OCI-LY7 (cell line): ENCODE measurements around the gene DOK3. TPM values are rescaled to one million over a fixed set of nuclear protein-coding genes. Genes with fewer than 3 reads are reported as not detected.

Source experiments
- BruUV-seq: library from RNA; stranded (reverse); fragments of 400-500 nt; replicated peaks from 2 replicates; lab custom pipeline; 2021; lab: Mats Ljungman, UMichigan
- CTCF ChIA-PET: fragments of 300-600 bp; sonication (Branson Sonifier 250); formaldehyde crosslinking; loops from one replicate; lab custom pipeline; 2022; ENCODE audit warnings: antibody characterized with exemption; ENCODE audit not compliant: unreplicated experiment; lab: Charles Lee
- POLR2A ChIA-PET: fragments of 300-600 bp; sonication (Branson Sonifier 250); formaldehyde crosslinking; loops from one replicate; lab custom pipeline; 2022; ENCODE audit warnings: antibody characterized with exemption; lab: Charles Lee
- DNase-seq: peaks from one replicate; pipeline ENCODE4 v3.0.0-alpha.2; 2015; ENCODE audit warnings: low spot score
- H2AFZ ChIP-seq: fragments of 200-600 bp; sonication (generic), shearing (Covaris generic); 2 replicates; pipeline ENCODE4 v1.6.1; 2014; ENCODE audit warnings: mild to moderate bottlenecking, antibody characterized with exemption, low read length, moderate library complexity
- H3K27ac ChIP-seq: fragments of 200-600 bp; sonication (generic); 2 replicates; pipeline ENCODE4 v1.5.1; 2014; ENCODE audit warnings: mixed run types, low read depth, mild to moderate bottlenecking, moderate library complexity, low read length, inconsistent platforms; ENCODE audit not compliant: poor library complexity, severe bottlenecking
- H3K36me3 ChIP-seq: fragments of 200-600 bp; sonication (generic); 2 replicates; pipeline ENCODE4 v1.6.1; 2014; ENCODE audit warnings: mild to moderate bottlenecking, antibody characterized with exemption, low read length, moderate library complexity, mixed read lengths; ENCODE audit not compliant: insufficient read depth
- H3K4me1 ChIP-seq: fragments of 200-600 bp; sonication (generic); 2 replicates; pipeline ENCODE4 v1.5.1; 2014; ENCODE audit warnings: mild to moderate bottlenecking, low read length; ENCODE audit not compliant: insufficient read depth, poor library complexity, severe bottlenecking
- H3K4me2 ChIP-seq: fragments of 200-600 bp; sonication (generic); 2 replicates; pipeline ENCODE4 v1.6.1; 2014; ENCODE audit warnings: mild to moderate bottlenecking, low read length
- H3K4me3 ChIP-seq: fragments of 200-600 bp; sonication (generic); 2 replicates; pipeline ENCODE4 v1.5.1; 2014; ENCODE audit warnings: mild to moderate bottlenecking, low read depth, low read length; ENCODE audit not compliant: poor library complexity, severe bottlenecking
- H3K79me2 ChIP-seq: fragments of 200-600 bp; sonication (generic); 2 replicates; pipeline ENCODE4 v1.6.1; 2016; ENCODE audit warnings: low read depth, mild to moderate bottlenecking, low read length, moderate library complexity, mixed read lengths; ENCODE audit not compliant: insufficient read depth
- H3K9me2 ChIP-seq: fragments of 200-600 bp; sonication (generic); 2 replicates; pipeline ENCODE4 v1.6.1; 2016; ENCODE audit warnings: mild to moderate bottlenecking, low read length, mixed read lengths; ENCODE audit not compliant: insufficient read depth
- H3K9me3 ChIP-seq: fragments of 200-600 bp; sonication (generic); 2 replicates; pipeline ENCODE4 v1.6.1; 2014; ENCODE audit warnings: mild to moderate bottlenecking, mixed run types, low read length, mixed read lengths
- H4K20me1 ChIP-seq: fragments of 200-600 bp; sonication (generic); 2 replicates; pipeline ENCODE4 v1.6.1; 2014; ENCODE audit warnings: mild to moderate bottlenecking, antibody characterized with exemption, low read length, moderate library complexity, mixed read lengths; ENCODE audit not compliant: insufficient read depth
- EZH2phosphoT487 ChIP-seq: fragments of 200-600 bp; sonication (generic); IDR thresholded peaks from 2 replicates; pipeline ENCODE4 v1.6.1; 2018; ENCODE audit warnings: low read depth, borderline replicate concordance, mild to moderate bottlenecking, mixed run types, antibody characterized with exemption, low read length, moderate library complexity, mixed read lengths
- intact Hi-C: fragments of 100-400 bp; cut with micrococcal nuclease; formaldehyde crosslinking; loops from one replicate; pipeline ENCODE4 v1.10.0; 2022; ENCODE audit not compliant: unreplicated experiment
- total RNA-seq, 2 experiments: library from RNA; depleted of rRNA in 1 of 2; stranded (reverse); fragments of >200 nt in 1 of 2; shearing (Covaris generic) in 1 of 2; gene quantifications; 2 replicates each; pipeline ENCODE4 v1.2.3, GENCODE V29; 2014 to 2022
- TF ChIP-seq, protein P1 (sequence below): fragments of 200-600 bp; sonication (generic); conservative IDR thresholded peaks from 2 replicates; pipeline ENCODE4 v1.5.1; 2014; ENCODE audit warnings: mild to moderate bottlenecking, antibody characterized with exemption, low read length, moderate library complexity, mixed read lengths

Gene DOK3
- total RNA-seq, 2 experiments from 2014 or later = 186 to 260 TPM

DNA sequence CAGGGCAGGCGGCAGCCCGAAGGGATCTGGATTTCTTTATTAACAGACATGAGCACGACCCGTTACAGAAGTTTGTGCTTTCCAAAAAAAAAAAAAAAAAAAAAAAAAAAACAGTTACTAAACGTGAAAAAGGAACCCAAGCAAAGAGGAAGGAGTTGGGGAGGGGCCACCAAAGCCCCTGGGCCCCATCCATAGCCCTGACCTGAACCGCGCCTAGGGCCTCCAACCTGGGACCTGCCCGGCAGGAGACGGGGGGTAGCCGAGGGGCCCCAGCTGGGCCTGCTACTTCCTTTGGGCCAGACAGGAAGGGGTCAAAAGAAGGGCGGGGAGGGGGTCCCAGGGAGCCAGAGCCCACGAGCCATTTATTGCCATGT, 53.0 kb downstream of the DOK3 start:
- Histone ChIP-seq H4K20me1 (peaks cover 8% of the 10 kb centered on the region), H3K27ac (peak overlapping the region; percentile 90), H3K9me3 (no peaks in the 10 kb centered on the region), H3K4me2 (peak overlapping the region; percentile 44), H3K4me1 (peaks cover 27% of the 10 kb centered on the region), H3K36me3 (no peaks in the 10 kb centered on the region; the same call in 1 of the 2 replicates), H3K4me3 (peak overlapping the region; percentile 27), H3K9me2 (no peaks in the 10 kb centered on the region), H2AFZ (no peak overlapping the region), H3K79me2 (no peaks in the 10 kb centered on the region)
- CTCF ChIA-PET = no interaction called here
- no TSS peak for BruUV-seq
- POLR2A ChIA-PET = no interaction called here
- intact Hi-C loops = loop anchor here (1.0 to 5.0 kb wide), 2 partner anchors 30 to 344 kb away; partner anchors contain the start of gene GRK6
- no peak for TF ChIP-seq EZH2phosphoT487
- TF ChIP-seq, protein P1, sequence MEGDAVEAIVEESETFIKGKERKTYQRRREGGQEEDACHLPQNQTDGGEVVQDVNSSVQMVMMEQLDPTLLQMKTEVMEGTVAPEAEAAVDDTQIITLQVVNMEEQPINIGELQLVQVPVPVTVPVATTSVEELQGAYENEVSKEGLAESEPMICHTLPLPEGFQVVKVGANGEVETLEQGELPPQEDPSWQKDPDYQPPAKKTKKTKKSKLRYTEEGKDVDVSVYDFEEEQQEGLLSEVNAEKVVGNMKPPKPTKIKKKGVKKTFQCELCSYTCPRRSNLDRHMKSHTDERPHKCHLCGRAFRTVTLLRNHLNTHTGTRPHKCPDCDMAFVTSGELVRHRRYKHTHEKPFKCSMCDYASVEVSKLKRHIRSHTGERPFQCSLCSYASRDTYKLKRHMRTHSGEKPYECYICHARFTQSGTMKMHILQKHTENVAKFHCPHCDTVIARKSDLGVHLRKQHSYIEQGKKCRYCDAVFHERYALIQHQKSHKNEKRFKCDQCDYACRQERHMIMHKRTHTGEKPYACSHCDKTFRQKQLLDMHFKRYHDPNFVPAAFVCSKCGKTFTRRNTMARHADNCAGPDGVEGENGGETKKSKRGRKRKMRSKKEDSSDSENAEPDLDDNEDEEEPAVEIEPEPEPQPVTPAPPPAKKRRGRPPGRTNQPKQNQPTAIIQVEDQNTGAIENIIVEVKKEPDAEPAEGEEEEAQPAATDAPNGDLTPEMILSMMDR = peak; percentile 44; the same call in 1 of the 2 replicates
- DNase-seq = no peak

DNA sequence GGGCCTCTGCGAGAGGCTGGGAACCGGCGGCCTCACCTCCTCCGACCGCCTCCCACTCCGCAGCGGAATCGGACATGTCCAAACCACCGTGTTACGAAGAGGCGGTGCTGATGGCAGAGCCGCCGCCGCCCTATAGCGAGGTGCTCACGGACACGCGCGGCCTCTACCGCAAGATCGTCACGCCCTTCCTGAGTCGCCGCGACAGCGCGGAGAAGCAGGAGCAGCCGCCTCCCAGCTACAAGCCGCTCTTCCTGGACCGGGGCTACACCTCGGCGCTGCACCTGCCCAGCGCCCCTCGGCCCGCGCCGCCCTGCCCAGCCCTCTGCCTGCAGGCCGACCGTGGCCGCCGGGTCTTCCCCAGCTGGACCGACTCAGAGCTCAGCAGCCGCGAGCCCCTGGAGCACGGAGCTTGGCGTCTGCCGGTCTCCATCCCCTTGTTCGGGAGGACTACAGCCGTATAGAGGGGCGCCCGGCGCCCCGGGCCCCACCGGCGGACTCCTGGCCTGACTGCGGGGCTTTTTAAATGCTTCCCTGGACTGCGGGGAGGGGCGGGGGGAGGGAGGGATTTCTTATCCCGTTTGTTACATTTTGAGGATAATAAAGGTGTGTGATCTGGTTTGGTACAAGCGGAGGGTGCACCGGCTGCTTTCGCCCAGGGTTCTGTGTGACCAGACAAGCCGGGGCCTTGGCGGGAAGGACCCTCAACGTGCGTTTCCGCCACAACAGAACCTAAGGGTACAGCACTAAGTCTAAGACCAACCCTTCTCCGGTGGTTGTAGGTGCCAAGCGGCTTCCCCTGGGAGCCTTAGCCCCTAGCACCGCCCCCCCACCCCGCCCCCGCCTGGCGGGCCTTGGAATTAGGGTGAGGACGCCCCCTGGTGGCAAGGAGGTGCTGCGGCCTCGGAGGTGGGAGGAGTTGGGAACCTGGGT, 53.7 kb downstream of the DOK3 start:
- Histone ChIP-seq H4K20me1 (peaks cover 8% of the 10 kb centered on the region), H2AFZ (peak overlapping the region; percentile 84; the same call in 1 of the 2 replicates), H3K9me2 (no peaks in the 10 kb centered on the region), H3K27ac (peak overlapping the region; percentile 90), H3K4me3 (peak overlapping the region; percentile 76), H3K4me1 (peaks cover 27% of the 10 kb centered on the region), H3K9me3 (no peaks in the 10 kb centered on the region), H3K4me2 (peak overlapping the region; percentile 88), H3K36me3 (no peaks in the 10 kb centered on the region; the same call in 1 of the 2 replicates), H3K79me2 (no peaks in the 10 kb centered on the region)
- ChIA-PET CTCF (interaction anchor here (0.6 to 3.8 kb wide), 6 partner anchors 27 to 320 kb away, joined by 3 to 20 read pairs (median 6); no protein-coding TSS in a partner anchor), POLR2A (interaction anchor here (0.6 to 2.1 kb wide), 6 partner anchors 12 to 1067 kb away, joined by 3 to 8 read pairs (median 4); partner anchors contain the start of genes HIGD2A and NOP16)
- TF ChIP-seq EZH2phosphoT487 = no peak
- TF ChIP-seq, protein P1 = peak; percentile 90
- TSS peak; percentile 98 for BruUV-seq
- peak; percentile 98 for DNase-seq
- intact Hi-C loops = loop anchor here (1.0 to 5.0 kb wide), 3 partner anchors 30 to 344 kb away; partner anchors contain the start of genes GRK6 and PDLIM7
